Endothelial cell of hepatic sinusoid (primary cell): Measurements from ENCODE around the gene MYCBPAP.

Source experiments
- in situ Hi-C: cut with HindIII; loops from 2 replicates; pipeline ENCODE4 v1.10.0; 2017; ENCODE audit warnings: low sequenced_read_pairs

Gene MYCBPAP

DNA sequence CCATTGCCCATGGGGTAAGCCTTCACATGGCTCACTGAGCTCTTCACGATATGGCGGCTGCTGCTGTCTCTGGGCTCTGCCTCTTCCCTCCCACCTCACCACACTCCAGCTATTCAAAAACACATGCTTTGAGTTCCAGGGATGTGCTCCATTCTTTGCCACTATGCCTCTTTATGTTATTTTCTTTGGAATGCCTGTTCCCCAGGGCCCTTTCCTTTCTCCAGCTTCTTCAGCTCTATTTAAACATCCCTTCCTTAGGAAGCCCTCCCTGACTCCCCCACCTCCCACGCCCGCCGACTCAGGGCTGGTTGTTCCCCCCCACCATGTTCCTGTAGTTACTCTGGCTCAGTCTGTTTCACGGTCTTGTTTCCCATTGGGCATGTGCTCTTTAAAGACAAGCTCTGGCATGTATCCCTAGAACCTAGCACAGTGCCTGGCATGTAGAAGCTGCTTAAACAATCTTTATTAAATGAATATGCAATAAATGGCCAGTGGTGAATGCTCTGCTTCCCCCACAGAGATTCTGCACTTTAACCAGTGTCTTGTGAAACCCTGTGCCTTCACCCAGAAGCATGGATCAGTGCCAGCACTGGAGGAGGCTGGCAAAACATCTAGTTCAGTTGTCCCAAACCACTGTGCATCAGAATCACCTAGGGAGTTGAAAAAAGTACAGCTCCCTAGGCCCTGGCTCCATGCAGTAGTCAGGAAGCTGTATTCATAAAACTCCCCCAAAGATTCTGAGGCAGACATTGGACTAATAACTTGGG is 6.9 kb downstream of the MYCBPAP start:
- in situ Hi-C loops, result loop anchor here (5.0 kb wide), 1 partner anchor 112 kb away; no protein-coding TSS in a partner anchor

DNA sequence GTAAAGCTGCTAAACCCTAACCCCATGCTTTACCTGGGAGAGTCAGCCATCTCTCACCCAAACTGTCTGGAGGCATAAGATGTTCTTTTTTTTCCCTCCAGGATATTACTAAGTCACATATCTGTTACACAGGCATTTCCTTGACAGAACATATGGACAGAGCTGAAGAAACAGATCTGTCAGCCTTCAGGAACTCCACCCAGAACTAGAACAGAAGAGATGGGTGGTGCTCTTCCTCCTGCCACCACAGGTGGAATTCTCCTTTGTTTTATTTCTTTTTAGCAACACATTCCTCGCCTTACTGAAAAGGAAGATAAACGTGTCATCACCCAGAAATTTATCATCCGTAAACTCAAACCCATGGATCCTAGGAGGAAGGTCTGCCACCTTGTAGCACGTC is 8.8 kb downstream of the MYCBPAP start:
- in situ Hi-C loops, result loop anchor here (5.0 kb wide), 1 partner anchor 110 kb away; no protein-coding TSS in a partner anchor

DNA sequence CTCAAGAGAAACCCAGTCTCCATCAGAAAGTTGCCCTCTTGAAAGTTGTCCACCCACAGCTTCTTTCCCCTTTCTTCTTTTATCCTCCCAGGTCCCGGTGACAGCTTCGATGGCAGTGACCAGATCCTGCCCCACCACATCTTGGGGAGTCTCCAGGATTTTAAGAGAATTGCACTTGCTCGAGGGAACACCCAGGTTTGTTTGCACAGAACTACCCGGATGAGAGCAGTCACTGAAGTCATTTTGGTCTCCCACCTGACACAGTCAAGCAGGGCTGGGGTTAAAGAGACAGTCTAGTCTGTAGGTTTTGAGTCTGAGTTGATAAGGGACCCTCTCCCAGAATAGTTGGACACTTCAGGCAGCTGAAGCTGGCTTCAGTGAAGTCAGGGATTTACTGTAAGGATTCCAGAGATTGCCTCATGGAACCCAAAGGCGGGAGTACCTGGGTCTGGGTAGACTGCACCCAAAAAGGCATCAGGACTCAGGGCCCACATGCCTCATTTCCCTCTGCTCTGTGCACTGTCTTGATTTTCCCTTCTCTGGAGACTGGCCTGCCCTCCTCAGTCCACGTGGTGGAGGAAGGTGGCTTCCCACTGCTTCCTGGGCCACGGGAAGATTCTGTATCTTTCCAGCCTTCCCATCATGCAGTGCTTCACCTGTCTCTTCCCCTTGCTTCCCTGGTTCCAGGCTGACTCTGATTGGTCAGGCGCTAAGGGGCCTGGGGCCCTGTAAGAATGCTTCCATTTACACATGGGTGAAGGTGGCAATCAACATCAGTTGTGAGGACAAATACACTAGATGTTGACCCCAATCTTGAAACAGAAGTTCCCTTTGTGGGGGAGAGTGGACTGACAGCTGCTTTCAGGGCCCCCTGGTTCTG is 9.5 kb downstream of the MYCBPAP start:
- in situ Hi-C loops, result loop anchor here (5.0 kb wide), 1 partner anchor 110 kb away; no protein-coding TSS in a partner anchor

GRCh38 chr17:50518384-50519023 is 10.3 kb downstream of the MYCBPAP start:
- in situ Hi-C loops, result loop anchor here (5.0 kb wide), 1 partner anchor 109 kb away; no protein-coding TSS in a partner anchor

GRCh38 chr17:50519141-50519834 is 11.0 kb downstream of the MYCBPAP start:
- in situ Hi-C loops, result loop anchor here (5.0 kb wide), 1 partner anchor 108 kb away; no protein-coding TSS in a partner anchor

- in situ Hi-C loops, result no loop called here
Observed at GRCh38 chr17:50520483-50520882, 12.2 kb downstream of the MYCBPAP start.

DNA sequence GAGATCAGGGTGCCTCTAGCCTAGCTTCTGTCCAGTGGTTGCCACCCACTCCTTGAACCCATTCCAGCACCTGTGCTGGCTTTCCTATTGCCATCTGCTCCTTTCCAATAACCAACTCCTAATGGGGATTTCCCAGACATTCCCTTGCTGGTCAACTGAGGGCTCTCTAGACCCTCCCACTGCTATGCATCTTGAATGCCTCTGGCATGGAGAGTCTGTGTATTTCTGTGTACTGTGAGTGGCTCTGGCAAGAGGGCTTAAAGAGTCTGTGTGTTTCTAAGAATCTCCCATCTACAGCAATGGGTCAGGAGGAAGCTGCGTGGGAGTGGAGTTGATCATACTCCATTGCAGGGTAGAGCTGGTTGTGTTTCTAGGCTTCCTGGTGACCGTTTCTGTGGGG is 13.3 kb downstream of the MYCBPAP start:
- in situ Hi-C loops, result no loop called here

GRCh38 chr17:50522766-50523165 is 14.5 kb downstream of the MYCBPAP start:
- in situ Hi-C loops, result no loop called here

- in situ Hi-C loops, result no loop called here
Observed at GRCh38 chr17:50523208-50523607, 15.0 kb downstream of the MYCBPAP start.

GRCh38 chr17:50524838-50525237 is 16.6 kb downstream of the MYCBPAP start:
- in situ Hi-C loops, result no loop called here

GRCh38 chr17:50527155-50527762 is 19.0 kb downstream of the MYCBPAP start:
- in situ Hi-C loops, result no loop called here

DNA sequence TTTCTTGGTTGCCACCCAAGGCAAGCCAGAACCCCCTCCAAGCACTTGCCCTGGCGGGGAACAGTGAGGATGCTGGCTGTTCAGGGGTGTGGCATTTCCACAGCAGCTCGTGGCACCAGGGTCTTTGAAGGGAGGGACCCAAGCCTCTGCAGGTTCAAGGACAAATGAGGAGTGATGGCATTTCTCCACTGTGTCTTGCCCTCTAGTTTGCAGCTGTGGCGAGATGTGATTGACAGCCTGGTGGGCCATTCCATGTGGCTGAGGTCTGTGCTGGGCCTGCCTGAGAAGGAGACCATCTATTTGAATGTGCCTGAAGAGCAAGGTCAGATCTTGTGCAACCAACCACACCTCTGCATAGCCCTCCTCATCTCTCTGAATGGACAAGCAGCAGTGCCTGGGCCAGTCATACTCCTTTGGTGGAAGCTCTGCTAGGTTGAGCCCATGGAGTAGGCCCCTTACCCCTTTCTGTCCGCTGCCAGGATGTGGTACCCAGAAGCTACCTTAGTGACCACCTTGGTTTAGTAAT is 19.8 kb downstream of the MYCBPAP start:
- in situ Hi-C loops, result no loop called here

DNA sequence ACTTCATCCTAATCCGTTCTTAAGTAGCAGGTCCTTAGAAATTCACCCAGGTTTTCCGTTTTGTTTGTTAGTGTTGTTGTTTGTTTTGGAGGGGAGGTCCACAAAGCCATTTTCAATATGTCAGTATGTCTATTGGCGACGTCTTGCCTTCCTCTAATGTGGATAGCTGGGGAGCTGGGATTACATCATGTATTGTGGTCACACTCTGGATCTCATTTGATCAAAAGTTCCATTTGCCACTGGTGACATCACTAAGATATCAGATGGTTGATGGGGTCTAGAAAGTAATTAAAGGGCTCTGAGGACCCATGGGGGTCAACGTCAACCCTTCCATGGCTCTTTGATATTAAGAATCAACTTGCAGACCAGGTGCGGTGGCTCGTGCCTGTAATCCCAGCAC is 21.6 kb downstream of the MYCBPAP start:
- in situ Hi-C loops, result loop anchor here (5.0 kb wide), 1 partner anchor 58 kb away; no protein-coding TSS in a partner anchor

DNA sequence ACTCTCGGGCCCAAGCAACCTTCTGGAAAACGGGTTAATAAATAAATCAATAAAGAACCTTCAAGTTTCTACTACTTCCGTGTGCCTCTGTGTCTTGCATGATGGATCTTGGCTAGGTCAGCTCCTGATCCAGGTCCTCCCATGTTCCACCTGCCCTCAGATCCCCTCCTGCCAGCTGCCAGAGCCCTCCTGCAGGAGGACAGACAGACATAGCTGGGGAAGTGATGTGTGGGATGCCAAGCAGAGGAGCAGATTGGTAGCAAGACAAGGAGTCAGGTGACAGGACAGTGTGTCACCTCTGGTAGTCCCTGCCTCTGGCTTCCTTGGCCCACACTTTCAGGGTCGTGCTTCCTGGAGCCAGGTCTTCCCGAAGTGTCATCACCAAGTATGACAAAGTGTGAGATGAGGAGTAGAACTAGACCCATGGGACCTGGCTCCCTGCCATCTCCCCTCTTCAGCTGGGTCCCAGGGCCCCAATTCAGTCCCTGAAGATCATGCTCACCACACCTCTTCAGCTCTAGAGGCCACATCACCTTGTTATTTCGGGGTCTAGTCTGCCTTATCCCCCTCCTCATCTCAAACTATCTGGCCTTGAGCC is 23.3 kb downstream of the MYCBPAP start:
- in situ Hi-C loops, result loop anchor here (5.0 kb wide), 1 partner anchor 59 kb away; no protein-coding TSS in a partner anchor

- in situ Hi-C loops, result loop anchor here (5.0 kb wide), 1 partner anchor 60 kb away; no protein-coding TSS in a partner anchor
Observed at GRCh38 chr17:50532452-50533024, 24.3 kb downstream of the MYCBPAP start, which contains the start of gene EPN3. EPN3 (plus strand) TSS chr17:50532735; CDS start chr17:50536557, 3,822 bp downstream.

- in situ Hi-C loops, result loop anchor here (5.0 kb wide), 1 partner anchor 61 kb away; no protein-coding TSS in a partner anchor
Observed at GRCh38 chr17:50533185-50533584, 24.9 kb downstream of the MYCBPAP start.

- in situ Hi-C loops, result loop anchor here (5.0 kb wide), 1 partner anchor 61 kb away; no protein-coding TSS in a partner anchor
Observed at GRCh38 chr17:50533720-50534148, 25.5 kb downstream of the MYCBPAP start.

DNA sequence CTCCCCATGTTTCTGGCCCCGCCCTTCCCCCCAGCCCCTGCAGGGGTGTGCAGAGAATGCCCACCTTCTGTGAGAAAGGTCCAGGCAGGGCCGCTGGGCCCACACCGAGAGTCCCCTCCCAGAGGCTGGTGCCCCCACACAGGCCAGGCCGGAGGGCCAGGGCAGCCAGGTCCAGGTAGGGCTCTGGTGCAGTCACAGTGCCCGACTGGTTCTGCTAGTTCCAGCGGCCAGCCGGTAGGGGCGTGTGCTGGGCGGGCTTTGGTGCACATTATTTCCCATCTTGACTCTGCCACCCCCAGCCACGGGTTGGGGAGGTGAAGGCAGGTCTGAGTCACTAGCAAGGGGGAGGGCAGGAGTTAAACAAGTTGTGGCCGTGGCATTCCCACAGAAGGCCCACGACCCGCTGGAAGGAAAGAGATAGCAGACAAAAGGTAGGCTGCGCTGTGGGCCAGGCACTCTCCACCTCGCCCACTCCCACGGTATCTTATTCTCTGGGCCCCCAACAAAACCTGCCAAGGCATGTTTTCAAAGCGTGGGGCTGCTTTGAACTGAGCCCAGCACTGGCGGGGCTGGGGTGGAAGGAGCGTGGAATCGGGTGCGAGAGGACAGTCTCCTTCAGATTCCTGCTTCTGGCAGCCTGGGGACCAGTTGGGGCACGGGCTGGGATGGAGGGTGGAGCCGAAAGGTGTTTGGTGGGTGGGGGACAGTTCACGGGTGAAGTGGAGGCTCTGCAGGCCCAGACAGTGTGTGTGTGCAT is 26.2 kb downstream of the MYCBPAP start:
- in situ Hi-C loops, result loop anchor here (5.0 kb wide), 1 partner anchor 62 kb away; no protein-coding TSS in a partner anchor
